ENCODE data around the gene CSH1.
"Not testable (repeated sequence)": the region's sequence is repeated elsewhere in the genome, so short reads cannot be mapped to it uniquely, and the experiment has no call there.

The CSH1 gene

GRCh38 chr17:63898899-63899798, 2.8 kb upstream of the CSH1 start:
- DNase-seq = not testable (repeated sequence)

GRCh38 chr17:63894821-63895220, 1.6 kb downstream of the CSH1 start:
- not testable (repeated sequence) for DNase-seq

GRCh38 chr17:63894021-63894420, 2.4 kb downstream of the CSH1 start:
- DNase-seq = not testable (repeated sequence)

GRCh38 chr17:63892316-63893037, 3.9 kb downstream of the CSH1 start:
- DNase-seq = not testable (repeated sequence)

GRCh38 chr17:63889026-63889848, 7.1 kb downstream of the CSH1 start:
- peak in 1 of 2 experiments; percentile 29 for DNase-seq

GRCh38 chr17:63885119-63885518, 11.3 kb downstream of the CSH1 start:
- DNase-seq = not testable (repeated sequence)

GRCh38 chr17:63882626-63883126, 13.7 kb downstream of the CSH1 start:
- DNase-seq = not testable (repeated sequence)

GRCh38 chr17:63881935-63882601, 14.3 kb downstream of the CSH1 start, which contains the start of gene GH2:
TSS of gene GH2 (minus strand) at chr17:63881944. CDS start at chr17:63881801, 143 bp downstream.
- DNase-seq = peak in 1 of 2 experiments; percentile 34

- not testable (repeated sequence) for DNase-seq
Measured at GRCh38 chr17:63881337-63881736, 15.0 kb downstream of the CSH1 start.

- DNase-seq = no peak
Measured at GRCh38 chr17:63880706-63881105, 15.7 kb downstream of the CSH1 start.

GRCh38 chr17:63878413-63878812, 18.0 kb downstream of the CSH1 start:
- DNase-seq = not testable (repeated sequence)

- DNase-seq = not testable (repeated sequence)
Measured at GRCh38 chr17:63874693-63875092, 21.7 kb downstream of the CSH1 start.

GRCh38 chr17:63874061-63874626, 22.2 kb downstream of the CSH1 start:
- DNase-seq = not testable (repeated sequence)

GRCh38 chr17:63873577-63873976, 22.8 kb downstream of the CSH1 start, which contains the start of gene CSH2:
TSS of gene CSH2 (minus strand) at chr17:63873677. CDS start at chr17:63873614, 63 bp downstream.
- DNase-seq = not testable (repeated sequence)

GRCh38 chr17:63871646-63872365, 24.6 kb downstream of the CSH1 start:
- DNase-seq = not testable (repeated sequence)

GRCh38 chr17:63870292-63870665, 26.1 kb downstream of the CSH1 start:
- not testable (repeated sequence) for DNase-seq

GRCh38 chr17:63869491-63870291, 26.7 kb downstream of the CSH1 start:
- not testable (repeated sequence) for DNase-seq

- DNase-seq = not testable (repeated sequence)
Measured at GRCh38 chr17:63866625-63867024, 29.7 kb downstream of the CSH1 start.

GRCh38 chr17:63859257-63859656, 37.1 kb downstream of the CSH1 start:
- DNase-seq = no peak

GRCh38 chr17:63856425-63856824, 39.9 kb downstream of the CSH1 start:
- DNase-seq = not testable (repeated sequence)
